ENCODE measurements around the gene MRPL37.
"Not testable (repeated sequence)": the region's sequence is repeated elsewhere in the genome, so short reads cannot be mapped to it uniquely, and the experiment has no call there.

Gene MRPL37

DNA sequence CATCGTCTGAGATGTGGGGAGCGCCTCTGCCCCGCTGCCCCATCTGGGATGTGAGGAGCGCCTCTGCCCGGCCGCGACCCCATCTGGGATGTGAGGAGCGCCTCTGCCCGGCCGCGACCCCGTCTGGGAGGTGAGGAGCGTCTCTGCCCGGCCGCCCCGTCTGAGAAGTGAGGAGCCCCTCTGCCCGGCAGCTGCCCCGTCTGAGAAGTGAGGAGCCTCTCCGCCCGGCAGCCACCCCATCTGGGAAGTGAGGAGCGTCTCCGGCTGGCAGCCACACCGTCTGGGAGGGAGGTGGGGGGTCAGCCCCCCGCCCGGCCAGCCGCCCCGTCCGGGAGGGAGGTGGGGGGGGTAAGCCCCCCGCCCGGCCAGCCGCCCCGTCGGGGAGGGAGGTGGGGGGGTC is 33.2 kb downstream of the MRPL37 start:
- not testable (repeated sequence) for H3K9ac ChIP-seq (ENCODE audit: low read length); H3K27me3 ChIP-seq (ENCODE audit: control insufficient read depth in 1 of 2, insufficient read depth in 1 of 2, low read length in 2 of 2); H2BK120ac ChIP-seq (ENCODE audit: low read depth, low read length); H3K18ac ChIP-seq (ENCODE audit: low read depth in 1 of 2, low read length in 2 of 2); H2BK12ac ChIP-seq (ENCODE audit: low read length in 2 of 2); H2AK5ac ChIP-seq (ENCODE audit: low read length, severe bottlenecking); H3K9me3 ChIP-seq (ENCODE audit: control insufficient read depth, low read length); H3K23ac ChIP-seq (ENCODE audit: low read length in 2 of 2); H3K79me1 ChIP-seq (replicated peaks; ENCODE audit: low read length, poor library complexity, severe bottlenecking); H4K8ac ChIP-seq (ENCODE audit: low read length); H3K27ac ChIP-seq (ENCODE audit: low read length, poor library complexity, severe bottlenecking); H3K4me3 ChIP-seq (ENCODE audit: insufficient read depth in 1 of 2, low read depth in 1 of 2, low read length in 2 of 2); H2BK5ac ChIP-seq (ENCODE audit: low read depth, low read length, poor library complexity, severe bottlenecking); H3K4me2 ChIP-seq (ENCODE audit: low read length, poor library complexity, severe bottlenecking); DNase-seq; H3K4ac ChIP-seq (ENCODE audit: low read depth in 1 of 2, low read length in 2 of 2); H4K91ac ChIP-seq (ENCODE audit: low read length); H2BK15ac ChIP-seq (ENCODE audit: low read depth, poor library complexity, severe bottlenecking); H3K14ac ChIP-seq (ENCODE audit: low read length in 2 of 2); H2AFZ ChIP-seq (ENCODE audit: low read depth, low read length)
- Histone ChIP-seq H3K36me3 (ENCODE audit: control insufficient read depth in 1 of 2, insufficient read depth in 2 of 2, low read depth in 1 of 2, low read length in 2 of 2) (peaks cover 23 to 24% of the 10 kb centered on the region in 2 experiments), H3K4me1 (ENCODE audit: control insufficient read depth, insufficient read depth, low read depth, low read length) (peaks cover 19% of the 10 kb centered on the region)
- 60% methylated on average over 1 of the region's 33 CpGs for WGBS

DNA sequence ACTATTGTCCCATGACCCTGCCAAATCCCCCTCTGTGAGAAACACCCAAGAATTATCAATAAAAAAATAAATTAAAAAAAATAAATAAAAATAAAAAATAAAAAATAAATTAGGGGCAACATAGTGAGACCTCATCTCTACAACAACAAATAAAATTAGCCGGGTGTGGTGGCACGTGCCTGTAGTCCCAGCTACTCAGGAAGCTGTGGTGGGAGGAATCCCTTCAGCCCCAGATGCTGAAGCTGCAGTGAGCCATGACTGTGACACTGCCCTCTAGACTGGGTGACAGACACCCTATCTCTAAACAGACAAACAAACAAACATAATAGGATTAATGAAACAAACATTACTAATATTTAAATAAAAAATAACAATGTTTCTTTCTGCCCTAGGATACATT is 34.3 kb downstream of the MRPL37 start:
- WGBS: 88% methylated on average over 2 of the region's 2 CpGs
- Histone ChIP-seq H3K9ac (ENCODE audit: low read length) (no peak overlapping the region), H3K4ac (ENCODE audit: low read depth in 1 of 2, low read length in 2 of 2) (no peak overlapping the region)

DNA sequence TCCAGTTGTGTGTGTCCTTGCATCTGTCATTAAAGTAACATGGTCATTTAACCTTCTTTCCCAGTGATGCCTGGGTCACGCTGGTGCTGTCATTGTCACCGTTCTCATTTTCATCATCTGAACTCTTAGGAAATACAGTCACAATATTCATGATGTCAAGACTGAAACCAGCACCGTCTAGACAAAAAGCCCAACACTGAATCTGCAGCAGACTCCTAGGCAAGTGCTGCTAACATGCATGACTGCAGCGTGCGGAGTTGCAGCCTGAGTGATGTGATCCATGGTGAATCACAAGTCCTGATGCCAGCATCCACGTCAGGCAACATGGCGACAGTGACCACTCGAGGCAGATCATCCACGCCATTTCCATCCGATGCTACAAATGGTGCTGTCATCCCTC is 37.6 kb downstream of the MRPL37 start:
- no peak overlapping the region for H3K27ac ChIP-seq (ENCODE audit: low read length, poor library complexity, severe bottlenecking)
- no peak overlapping the region for H3K18ac ChIP-seq (ENCODE audit: low read depth in 1 of 2, low read length in 2 of 2)
- H3K14ac ChIP-seq (ENCODE audit: low read length in 2 of 2): no peak overlapping the region
- H2AFZ ChIP-seq (ENCODE audit: low read depth, low read length): no peak overlapping the region
- H4K8ac ChIP-seq (ENCODE audit: low read length): no peak overlapping the region
- no peak overlapping the region for H2BK120ac ChIP-seq (ENCODE audit: low read depth, low read length)
- WGBS: 98% methylated on average over 8 of the region's 10 CpGs
- no peak overlapping the region for H2BK15ac ChIP-seq (ENCODE audit: low read depth, poor library complexity, severe bottlenecking)
- peaks cover 1% of the 10 kb centered on the region for H3K79me1 ChIP-seq (replicated peaks; ENCODE audit: low read length, poor library complexity, severe bottlenecking)
- H3K36me3 ChIP-seq (ENCODE audit: control insufficient read depth in 1 of 2, insufficient read depth in 2 of 2, low read depth in 1 of 2, low read length in 2 of 2): peaks cover 40 to 57% of the 10 kb centered on the region in 2 experiments
- H3K4ac ChIP-seq (ENCODE audit: low read depth in 1 of 2, low read length in 2 of 2): no peak overlapping the region
- H2BK5ac ChIP-seq (ENCODE audit: low read depth, low read length, poor library complexity, severe bottlenecking): no peak overlapping the region
- DNase-seq: no peak
- H3K23ac ChIP-seq (ENCODE audit: low read length in 2 of 2): no peak overlapping the region
- H3K4me3 ChIP-seq (ENCODE audit: insufficient read depth in 1 of 2, low read depth in 1 of 2, low read length in 2 of 2): no peak overlapping the region
- no peak overlapping the region for H3K4me2 ChIP-seq (ENCODE audit: low read length, poor library complexity, severe bottlenecking)
- no peaks in the 10 kb centered on the region for H3K9me3 ChIP-seq (ENCODE audit: control insufficient read depth, low read length)
- no peak overlapping the region for H2AK5ac ChIP-seq (ENCODE audit: low read length, severe bottlenecking)
- H4K91ac ChIP-seq (ENCODE audit: low read length): no peak overlapping the region
- H3K9ac ChIP-seq (ENCODE audit: low read length): no peak overlapping the region
- H2BK12ac ChIP-seq (ENCODE audit: low read length in 2 of 2): no peak overlapping the region
- H3K27me3 ChIP-seq (ENCODE audit: control insufficient read depth in 1 of 2, insufficient read depth in 1 of 2, low read length in 2 of 2): no peaks in the 10 kb centered on the region
- peaks cover 12% of the 10 kb centered on the region for H3K4me1 ChIP-seq (ENCODE audit: control insufficient read depth, insufficient read depth, low read depth, low read length)

More for the DNA sequence above, 34.3 kb downstream of the MRPL37 start:
- Histone ChIP-seq H2BK12ac (ENCODE audit: low read length in 2 of 2) (no peak overlapping the region), H2BK15ac (ENCODE audit: low read depth, poor library complexity, severe bottlenecking) (no peak overlapping the region), H3K27me3 (ENCODE audit: control insufficient read depth in 1 of 2, insufficient read depth in 1 of 2, low read length in 2 of 2) (no peaks in the 10 kb centered on the region), H2AK5ac (ENCODE audit: low read length, severe bottlenecking) (no peak overlapping the region), H3K4me2 (ENCODE audit: low read length, poor library complexity, severe bottlenecking) (no peak overlapping the region), H4K8ac (ENCODE audit: low read length) (no peak overlapping the region), H2BK120ac (ENCODE audit: low read depth, low read length) (no peak overlapping the region), H3K4me1 (ENCODE audit: control insufficient read depth, insufficient read depth, low read depth, low read length) (peaks cover 8% of the 10 kb centered on the region), H3K14ac (ENCODE audit: low read length in 2 of 2) (no peak overlapping the region), H2AFZ (ENCODE audit: low read depth, low read length) (no peak overlapping the region), H3K4me3 (ENCODE audit: insufficient read depth in 1 of 2, low read depth in 1 of 2, low read length in 2 of 2) (no peak overlapping the region), H3K27ac (ENCODE audit: low read length, poor library complexity, severe bottlenecking) (no peak overlapping the region), H3K23ac (ENCODE audit: low read length in 2 of 2) (no peak overlapping the region), H3K79me1 (replicated peaks; ENCODE audit: low read length, poor library complexity, severe bottlenecking) (no peaks in the 10 kb centered on the region), H3K18ac (ENCODE audit: low read depth in 1 of 2, low read length in 2 of 2) (no peak overlapping the region), H3K9me3 (ENCODE audit: control insufficient read depth, low read length) (no peaks in the 10 kb centered on the region), H3K36me3 (ENCODE audit: control insufficient read depth in 1 of 2, insufficient read depth in 2 of 2, low read depth in 1 of 2, low read length in 2 of 2) (peaks cover 22 to 33% of the 10 kb centered on the region in 2 experiments), H2BK5ac (ENCODE audit: low read depth, low read length, poor library complexity, severe bottlenecking) (no peak overlapping the region), H4K91ac (ENCODE audit: low read length) (no peak overlapping the region)
- no peak for DNase-seq

DNA sequence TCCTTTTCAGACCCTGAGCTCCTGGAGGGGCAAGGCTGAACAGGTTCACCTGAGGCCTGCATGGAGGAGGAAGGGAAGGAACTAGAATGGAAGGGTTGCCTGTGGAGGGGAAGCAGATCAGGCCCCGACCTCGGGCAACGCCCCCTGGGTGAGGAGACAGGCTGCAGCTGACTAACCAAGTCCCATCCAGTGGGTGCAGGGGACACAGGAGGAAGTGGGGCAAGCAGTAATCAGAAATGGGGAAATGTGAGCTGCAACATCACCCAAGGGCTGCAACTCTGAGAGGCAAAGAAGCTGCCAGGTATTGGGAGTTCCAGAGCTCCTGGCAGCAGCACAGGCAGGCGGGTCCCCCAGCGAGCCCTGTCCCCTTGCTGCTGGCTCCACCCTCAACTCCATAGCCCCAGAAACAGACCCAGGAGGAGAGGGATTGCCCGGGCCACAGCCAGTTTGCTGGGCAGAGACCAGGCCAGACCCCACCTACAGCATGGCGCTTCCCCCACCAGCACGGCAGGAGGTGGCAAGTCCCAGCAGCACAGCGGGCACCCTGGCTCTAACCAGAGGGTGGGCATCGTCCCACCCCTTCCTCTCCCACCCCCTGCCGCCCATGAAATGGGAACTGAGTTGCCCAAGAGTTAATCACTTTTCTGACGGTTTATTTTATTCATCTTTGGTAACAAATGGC is 38.5 kb downstream of the MRPL37 start:
- 97% methylated on average over 11 of the region's 12 CpGs for WGBS

More for the DNA sequence above, 38.5 kb downstream of the MRPL37 start:
- no peaks in the 10 kb centered on the region for H3K27me3 ChIP-seq (ENCODE audit: control insufficient read depth in 1 of 2, insufficient read depth in 1 of 2, low read length in 2 of 2)
- H3K79me1 ChIP-seq (replicated peaks; ENCODE audit: low read length, poor library complexity, severe bottlenecking): peaks cover 1% of the 10 kb centered on the region
- no peak for DNase-seq
- no peak overlapping the region for H3K23ac ChIP-seq (ENCODE audit: low read length in 2 of 2)
- peaks cover 12% of the 10 kb centered on the region for H3K4me1 ChIP-seq (ENCODE audit: control insufficient read depth, insufficient read depth, low read depth, low read length)
- H3K4ac ChIP-seq (ENCODE audit: low read depth in 1 of 2, low read length in 2 of 2): no peak overlapping the region
- H3K4me2 ChIP-seq (ENCODE audit: low read length, poor library complexity, severe bottlenecking): no peak overlapping the region
- H2BK12ac ChIP-seq (ENCODE audit: low read length in 2 of 2): no peak overlapping the region
- no peak overlapping the region for H2AK5ac ChIP-seq (ENCODE audit: low read length, severe bottlenecking)
- H2BK5ac ChIP-seq (ENCODE audit: low read depth, low read length, poor library complexity, severe bottlenecking): no peak overlapping the region
- no peak overlapping the region for H2BK120ac ChIP-seq (ENCODE audit: low read depth, low read length)
- H3K36me3 ChIP-seq (ENCODE audit: control insufficient read depth in 1 of 2, insufficient read depth in 2 of 2, low read depth in 1 of 2, low read length in 2 of 2): peaks cover 45 to 64% of the 10 kb centered on the region in 2 experiments
- no peak overlapping the region for H3K9ac ChIP-seq (ENCODE audit: low read length)
- H3K18ac ChIP-seq (ENCODE audit: low read depth in 1 of 2, low read length in 2 of 2): no peak overlapping the region
- no peak overlapping the region for H2BK15ac ChIP-seq (ENCODE audit: low read depth, poor library complexity, severe bottlenecking)
- no peak overlapping the region for H3K14ac ChIP-seq (ENCODE audit: low read length in 2 of 2)
- H4K91ac ChIP-seq (ENCODE audit: low read length): no peak overlapping the region
- H3K4me3 ChIP-seq (ENCODE audit: insufficient read depth in 1 of 2, low read depth in 1 of 2, low read length in 2 of 2): no peak overlapping the region
- H3K9me3 ChIP-seq (ENCODE audit: control insufficient read depth, low read length): no peaks in the 10 kb centered on the region
- H4K8ac ChIP-seq (ENCODE audit: low read length): no peak overlapping the region
- H3K27ac ChIP-seq (ENCODE audit: low read length, poor library complexity, severe bottlenecking): no peak overlapping the region
- no peak overlapping the region for H2AFZ ChIP-seq (ENCODE audit: low read depth, low read length)
